ENCODE results near the gene PDZRN4. TPM values are rescaled to one million over a fixed set of nuclear protein-coding genes. Genes with fewer than 3 reads are reported as not detected.
"Not testable (repeated sequence)": the region's sequence is repeated elsewhere in the genome, so short reads cannot be mapped to it uniquely, and the experiment has no call there.

PDZRN4 gene
- not detected in 2 replicates for total RNA-seq (2014; rRNA removed; shearing (Covaris generic))
- polyA plus RNA-seq (2014; cell fraction: nucleus; rRNA removed): not detected in 2 replicates

DNA sequence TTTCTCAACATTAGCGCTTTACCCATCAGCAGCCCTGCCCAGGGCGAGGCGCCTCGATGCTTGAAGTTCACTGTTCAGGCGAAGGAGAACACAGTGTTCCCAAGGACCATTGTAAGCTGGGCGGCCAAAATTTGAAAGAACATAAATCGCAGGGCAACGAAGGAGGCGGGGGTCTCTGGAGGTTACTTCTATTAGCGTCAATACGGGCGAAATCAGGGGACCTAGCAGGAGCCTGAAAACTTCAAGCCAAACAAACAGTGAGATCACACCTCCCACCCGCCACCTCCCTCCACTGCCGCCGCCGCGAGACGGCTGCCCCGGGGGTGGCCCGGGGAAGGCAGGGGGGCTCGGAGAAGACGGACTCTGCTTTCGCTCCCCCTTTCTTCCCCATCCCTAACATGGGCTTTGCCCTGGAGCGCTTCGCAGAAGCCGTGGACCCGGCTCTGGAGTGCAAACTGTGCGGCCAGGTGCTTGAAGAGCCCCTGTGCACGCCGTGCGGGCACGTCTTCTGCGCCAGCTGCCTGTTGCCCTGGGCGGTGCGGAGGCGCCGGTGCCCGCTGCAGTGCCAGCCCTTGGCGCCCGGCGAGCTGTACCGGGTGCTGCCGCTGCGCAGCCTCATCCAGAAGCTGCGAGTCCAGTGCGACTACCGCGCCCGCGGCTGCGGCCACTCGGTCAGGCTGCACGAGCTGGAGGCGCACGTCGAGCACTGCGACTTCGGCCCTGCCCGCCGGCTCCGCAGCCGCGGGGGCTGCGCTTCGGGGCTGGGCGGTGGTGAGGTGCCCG, at the start of gene PDZRN4:
TSS of gene PDZRN4 (plus strand) at position 263 of the 783 bp plus-strand sequence.
- DNase-seq (ENCODE audit: extremely low read depth, low read depth): no peak

DNA sequence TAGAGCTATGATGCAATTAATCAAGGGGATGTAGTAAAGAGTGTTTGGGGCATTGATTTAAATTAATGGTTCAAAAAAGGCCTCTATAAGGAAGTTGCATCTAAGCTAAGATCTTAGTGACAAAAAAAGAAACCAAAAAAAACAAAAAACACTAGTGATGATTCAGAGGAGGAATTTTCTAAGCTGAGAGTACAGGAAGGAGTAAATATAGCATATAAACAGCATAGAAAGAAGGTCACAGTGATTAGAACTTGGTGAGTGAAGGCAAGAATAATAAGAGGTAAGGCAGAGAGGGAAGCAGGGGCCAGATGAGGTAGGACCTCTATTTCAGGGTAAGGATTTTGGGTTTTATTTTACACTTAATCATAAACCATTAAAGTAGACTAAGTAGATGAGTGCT, 48.0 kb upstream of the PDZRN4 start:
- no peak for DNase-seq (ENCODE audit: extremely low read depth, low read depth)

DNA sequence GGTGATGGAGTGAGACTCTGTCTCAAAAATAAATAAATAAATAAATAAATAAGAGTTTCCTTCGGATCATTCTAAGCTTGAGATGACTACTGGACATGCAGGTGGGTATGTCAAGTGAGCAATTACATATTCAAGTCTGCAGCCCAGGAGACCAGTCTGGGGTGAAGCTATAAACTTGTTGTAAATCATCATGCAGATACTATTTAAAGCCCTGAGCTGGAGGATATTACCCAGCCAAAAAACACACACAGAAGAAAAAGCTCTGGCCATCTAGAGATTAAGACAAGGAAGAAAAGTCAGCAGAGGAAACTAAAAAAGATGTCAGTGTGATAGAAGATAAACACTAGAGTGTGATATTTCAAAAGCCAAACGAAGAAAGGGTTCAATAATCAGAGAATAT, 47.0 kb upstream of the PDZRN4 start:
- DNase-seq (ENCODE audit: extremely low read depth, low read depth): no peak

DNA sequence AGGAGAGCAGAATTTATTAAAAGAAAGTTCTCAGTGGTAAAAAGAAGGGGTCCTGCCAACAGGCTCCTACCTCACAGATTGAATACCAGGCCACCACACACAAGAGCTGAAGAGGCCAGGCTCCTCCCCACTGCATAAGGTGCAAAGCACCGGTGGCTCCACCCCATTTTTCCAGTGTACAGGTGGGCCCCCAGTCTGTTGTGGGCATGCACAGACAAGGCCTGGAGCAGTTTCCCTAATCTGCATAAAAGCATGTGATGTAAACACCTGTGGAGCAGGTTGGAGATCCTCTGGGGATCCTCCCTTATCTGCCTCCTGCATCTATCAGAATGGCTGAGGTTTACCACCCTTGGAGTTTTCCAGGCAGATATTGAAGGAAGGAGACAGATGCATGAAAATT, 45.7 kb upstream of the PDZRN4 start:
- DNase-seq (ENCODE audit: extremely low read depth, low read depth): no peak

DNA sequence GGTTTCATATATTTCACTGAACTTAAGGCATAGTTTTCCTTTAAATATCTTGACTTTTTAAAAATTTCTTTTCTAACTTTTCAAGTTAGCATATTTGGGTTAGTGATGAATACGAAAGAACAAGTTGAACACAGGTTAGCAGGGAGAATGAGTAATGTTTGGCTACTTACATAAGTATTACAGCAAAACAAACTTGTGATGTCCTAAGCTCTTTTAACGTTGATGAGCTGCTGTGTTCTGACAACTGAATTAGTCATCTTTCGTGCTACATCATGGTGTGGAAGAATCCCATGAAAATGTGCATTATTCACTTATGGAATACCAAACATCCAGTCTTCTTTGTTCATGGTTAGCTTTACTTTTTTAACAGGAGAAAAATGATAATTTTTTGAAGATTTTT, 36.3 kb upstream of the PDZRN4 start:
- DNase-seq (ENCODE audit: extremely low read depth, low read depth): no peak

DNA sequence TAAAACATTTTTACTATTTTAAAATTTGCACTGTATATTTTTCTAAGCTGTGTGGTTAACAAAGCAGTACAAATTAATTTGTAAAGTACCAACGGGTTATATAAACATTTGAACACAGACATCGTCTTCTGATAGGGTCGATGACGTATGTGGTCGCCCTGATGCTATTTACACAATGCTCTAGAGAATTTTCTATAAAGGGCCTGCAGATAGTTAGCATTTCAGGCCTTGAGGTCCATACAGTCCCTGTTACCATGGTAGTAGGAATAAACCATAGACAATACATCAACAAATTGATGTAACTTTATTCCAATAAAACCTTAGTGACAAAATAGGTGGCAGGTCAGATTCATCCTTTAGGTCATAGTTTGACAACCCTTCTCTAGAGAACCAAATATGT, 25.7 kb upstream of the PDZRN4 start:
- DNase-seq (ENCODE audit: extremely low read depth, low read depth): no peak

DNA sequence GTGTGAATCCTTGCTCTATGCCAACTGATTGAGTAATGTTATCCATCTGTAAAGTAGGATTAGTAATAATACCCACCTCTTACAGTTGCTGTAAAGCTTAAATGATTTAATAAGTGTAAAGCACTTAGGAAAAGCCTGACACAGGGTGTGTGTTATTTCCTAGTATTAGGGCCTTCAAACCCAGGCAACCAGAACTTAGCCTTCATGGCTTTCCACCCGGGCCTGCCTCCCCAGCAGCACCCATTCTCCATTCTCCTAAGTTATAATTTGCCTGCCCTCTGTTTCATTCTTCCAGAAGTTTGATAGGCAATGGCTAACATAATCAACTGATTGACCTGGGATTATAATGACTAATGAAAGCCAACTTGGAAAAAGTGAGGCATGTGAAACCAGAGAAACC, 20.4 kb upstream of the PDZRN4 start:
- DNase-seq (ENCODE audit: extremely low read depth, low read depth): no peak

DNA sequence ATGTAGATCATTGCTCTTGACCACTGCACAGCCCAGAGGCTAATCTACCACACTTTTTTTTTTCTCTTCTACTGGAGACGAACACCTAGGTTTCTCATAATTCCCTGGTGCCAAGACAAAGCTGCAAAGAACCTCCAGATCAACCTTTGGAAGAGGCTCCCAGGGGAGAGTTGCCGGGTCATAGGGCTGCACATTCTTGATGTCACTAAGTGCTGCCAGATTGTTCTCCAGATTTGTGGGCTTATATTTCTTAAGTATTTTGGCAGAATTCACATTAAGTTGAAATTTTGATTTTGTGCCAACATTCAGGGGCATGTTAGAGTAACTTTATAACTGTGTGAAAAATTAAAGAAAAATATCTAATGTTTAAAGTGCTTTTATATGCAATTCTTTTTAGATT, 13.5 kb upstream of the PDZRN4 start:
- no peak for DNase-seq (ENCODE audit: extremely low read depth, low read depth)

DNA sequence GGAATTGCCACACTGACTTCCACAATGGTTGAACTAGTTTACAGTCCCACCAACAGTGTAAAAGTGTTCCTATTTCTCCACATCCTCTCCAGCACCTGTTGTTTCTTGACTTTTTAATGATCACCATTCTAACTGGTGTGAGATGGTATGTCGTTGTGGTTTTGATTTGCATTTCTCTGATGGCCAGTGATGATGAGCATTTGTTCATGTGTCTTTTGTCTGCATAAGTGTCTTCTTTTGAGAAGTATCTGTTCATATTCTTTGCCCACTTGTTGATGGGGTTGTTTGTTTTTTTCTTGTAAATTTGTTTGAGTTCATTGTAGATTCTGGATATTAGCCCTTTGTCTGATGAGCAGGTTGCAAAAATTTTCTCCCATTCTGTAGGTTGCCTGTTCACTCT, 8.6 kb upstream of the PDZRN4 start:
- DNase-seq (ENCODE audit: extremely low read depth, low read depth): not testable (repeated sequence)

DNA sequence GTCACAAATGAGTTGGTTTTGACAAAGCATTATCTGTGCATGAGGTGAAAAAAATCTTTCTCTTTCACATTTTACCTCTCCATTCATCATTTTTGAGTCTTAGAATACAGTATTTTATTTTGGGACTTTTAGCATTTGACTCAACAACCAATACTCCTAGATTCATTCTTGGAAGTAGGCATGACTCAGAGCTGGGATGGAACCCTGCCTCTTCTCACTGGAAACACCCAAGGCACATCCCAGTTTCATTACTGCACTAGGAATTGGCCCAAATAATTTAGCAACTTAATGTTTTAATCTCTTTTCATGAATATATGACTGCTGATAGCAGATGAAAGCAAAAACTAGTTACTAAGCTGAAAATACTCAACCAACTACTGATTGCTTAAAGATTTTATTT, 3.3 kb upstream of the PDZRN4 start:
- no peak for DNase-seq (ENCODE audit: extremely low read depth, low read depth)

DNA sequence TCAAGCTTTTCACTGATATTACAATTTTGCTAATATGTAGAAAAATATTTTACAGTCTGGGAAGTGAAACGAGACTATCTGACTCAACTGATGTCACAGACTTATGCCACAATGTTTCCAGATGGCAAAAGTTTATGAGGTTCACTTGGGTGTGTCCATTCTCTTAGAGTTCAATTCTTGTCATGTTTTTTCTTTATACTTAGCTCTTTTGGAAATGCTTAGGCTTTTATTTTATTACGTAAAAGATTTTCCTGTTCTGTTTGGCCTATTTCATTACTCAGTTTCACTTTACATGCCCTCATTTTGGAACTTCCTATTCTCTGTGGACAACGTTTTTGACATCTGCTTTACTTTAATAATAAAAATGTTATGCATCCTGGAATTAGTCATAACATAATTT, 2.1 kb upstream of the PDZRN4 start:
- no peak for DNase-seq (ENCODE audit: extremely low read depth, low read depth)

DNA sequence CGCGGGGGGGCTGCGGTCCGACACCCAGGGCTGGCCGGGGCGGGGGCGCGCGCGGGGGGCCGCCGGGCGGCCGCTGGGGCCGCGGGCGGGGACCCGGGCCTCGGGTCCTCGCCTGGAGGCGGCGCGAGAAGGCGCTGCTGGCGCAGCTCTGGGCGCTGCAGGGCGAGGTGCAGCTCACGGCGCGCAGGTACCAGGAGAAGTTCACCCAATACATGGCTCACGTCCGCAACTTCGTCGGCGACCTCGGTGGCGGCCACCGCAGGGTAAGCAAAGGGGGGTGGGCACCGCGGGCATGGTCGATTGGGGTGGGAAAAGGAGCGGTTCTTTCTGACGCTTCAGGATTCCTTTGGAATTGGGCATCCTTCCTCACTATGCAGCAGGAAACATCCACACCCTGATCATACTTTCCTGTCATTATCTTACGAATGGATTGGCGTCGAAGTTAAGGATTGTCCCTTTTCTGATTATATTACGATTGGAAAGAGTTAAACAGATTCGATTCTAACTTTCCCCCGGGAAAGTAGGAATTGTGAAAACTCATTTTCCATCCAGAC, 798 bp downstream of the PDZRN4 start:
- DNase-seq (ENCODE audit: extremely low read depth, low read depth): no peak

DNA sequence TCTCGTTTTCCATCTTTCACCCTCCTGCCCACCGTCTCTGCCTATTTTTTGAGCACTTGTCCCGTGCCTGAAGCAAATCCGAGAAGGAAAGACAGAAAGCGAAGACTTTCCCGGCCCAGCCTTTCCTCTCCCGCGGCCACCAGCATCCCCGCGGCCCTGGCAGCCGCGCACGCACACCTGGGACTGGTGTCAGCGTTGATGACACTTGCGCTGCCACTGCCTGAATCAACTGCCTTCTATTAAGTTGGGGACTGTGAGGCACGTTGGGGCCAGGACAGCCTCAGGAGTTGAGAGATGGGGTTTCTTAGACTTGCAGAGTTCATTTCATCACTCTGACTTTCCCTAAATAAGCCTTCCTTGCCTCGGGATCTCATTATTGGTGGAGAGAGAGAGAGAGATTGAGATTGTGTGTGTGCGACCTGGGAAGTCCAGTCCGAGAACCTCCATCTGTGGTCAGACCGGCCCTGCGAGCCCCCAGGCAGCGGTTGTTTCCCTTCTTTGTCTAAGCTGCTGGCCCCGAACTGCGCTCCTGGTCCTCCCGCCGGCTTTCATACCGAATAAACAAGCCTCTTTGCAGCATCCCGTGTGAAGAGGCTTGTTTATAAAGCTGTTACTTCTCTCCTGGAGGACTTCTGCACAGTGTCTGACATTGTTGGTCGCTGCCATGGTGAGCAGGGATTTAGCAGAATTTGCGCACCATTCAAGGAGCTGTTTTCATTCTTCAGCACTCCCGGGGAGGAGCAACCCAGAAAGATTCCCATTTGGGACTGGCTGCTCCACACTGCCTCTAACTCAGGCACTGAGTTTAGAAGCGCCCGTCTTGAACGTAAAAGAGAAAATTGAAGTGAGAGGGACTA, 1.5 kb downstream of the PDZRN4 start:
- no peak for DNase-seq (ENCODE audit: extremely low read depth, low read depth)

DNA sequence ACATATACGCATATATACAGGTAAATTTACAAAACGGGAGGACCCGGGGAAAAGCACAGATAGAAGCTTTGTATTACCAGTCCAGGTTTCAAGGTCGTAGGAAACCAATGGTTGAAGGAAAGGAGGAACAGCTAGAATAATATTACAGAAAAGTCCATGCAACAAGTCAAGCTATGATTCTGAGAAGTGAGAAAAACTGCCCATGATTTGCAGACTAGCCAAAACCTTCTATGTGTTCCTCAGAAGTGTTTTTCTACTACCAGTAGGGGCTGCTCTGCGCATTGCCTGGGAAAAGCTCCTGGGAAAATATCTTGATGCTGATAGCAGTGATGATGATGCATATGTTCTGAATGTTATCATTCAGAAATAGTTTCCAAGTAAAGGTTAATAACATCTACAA, 2.2 kb downstream of the PDZRN4 start:
- DNase-seq (ENCODE audit: extremely low read depth, low read depth): peak; percentile 9

DNA sequence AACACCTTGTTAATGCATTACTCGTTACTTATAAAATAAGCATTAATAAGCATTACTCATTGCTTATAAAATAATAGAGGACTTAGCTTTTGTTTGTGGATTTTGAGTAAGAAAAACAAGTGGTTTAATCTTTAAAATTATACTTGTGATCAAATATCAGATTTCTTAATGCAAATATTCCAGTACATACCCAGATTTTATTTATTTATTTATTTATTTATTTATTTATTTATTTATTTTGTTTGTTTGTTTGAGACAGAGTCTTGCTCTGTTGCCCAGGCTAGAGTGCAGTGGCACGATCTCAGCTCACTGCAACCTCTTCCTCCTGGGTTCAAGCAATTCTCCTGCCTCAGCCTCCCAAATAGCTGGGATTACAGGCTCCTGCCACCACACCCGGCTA, 3.4 kb downstream of the PDZRN4 start:
- not testable (repeated sequence) for DNase-seq (ENCODE audit: extremely low read depth, low read depth)

DNA sequence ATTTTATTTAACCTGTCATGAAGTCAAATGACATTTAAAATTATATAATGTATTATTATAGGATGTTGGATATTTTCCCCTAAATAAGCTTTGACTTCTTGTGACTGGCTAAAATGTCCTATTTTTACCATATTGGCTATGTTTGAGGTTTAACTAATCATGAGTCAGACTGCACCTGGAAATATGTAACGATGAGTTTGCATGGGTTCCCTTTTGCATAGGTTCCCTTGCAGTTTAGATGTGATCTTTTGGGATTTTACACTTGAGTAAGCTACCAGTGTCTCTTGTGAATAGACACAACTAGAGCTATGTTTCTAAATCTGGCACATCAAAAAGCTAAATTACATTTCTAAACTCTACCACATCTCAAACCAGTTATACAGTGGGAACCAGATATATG, 5.2 kb downstream of the PDZRN4 start:
- DNase-seq (ENCODE audit: extremely low read depth, low read depth): no peak

DNA sequence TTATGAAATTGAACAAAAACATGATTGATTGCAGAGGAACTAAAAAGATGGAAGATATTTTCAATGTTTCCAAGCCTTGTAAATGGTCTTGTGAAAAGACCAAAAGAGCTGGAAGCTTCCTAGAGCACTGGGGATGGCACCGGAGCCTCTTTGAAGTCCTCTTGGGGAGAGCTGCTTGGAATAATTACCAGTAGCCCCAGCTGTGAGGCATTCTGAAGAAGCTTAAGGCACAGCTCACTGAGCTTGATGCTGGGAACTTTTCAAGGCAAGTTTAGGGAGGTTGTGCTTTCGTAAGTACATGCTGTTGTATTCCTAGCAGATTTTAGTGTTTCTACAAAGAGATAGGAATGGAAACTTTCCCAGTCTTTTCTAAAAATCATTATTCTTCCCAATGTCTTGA, 13.9 kb downstream of the PDZRN4 start:
- no peak for DNase-seq (ENCODE audit: extremely low read depth, low read depth)

DNA sequence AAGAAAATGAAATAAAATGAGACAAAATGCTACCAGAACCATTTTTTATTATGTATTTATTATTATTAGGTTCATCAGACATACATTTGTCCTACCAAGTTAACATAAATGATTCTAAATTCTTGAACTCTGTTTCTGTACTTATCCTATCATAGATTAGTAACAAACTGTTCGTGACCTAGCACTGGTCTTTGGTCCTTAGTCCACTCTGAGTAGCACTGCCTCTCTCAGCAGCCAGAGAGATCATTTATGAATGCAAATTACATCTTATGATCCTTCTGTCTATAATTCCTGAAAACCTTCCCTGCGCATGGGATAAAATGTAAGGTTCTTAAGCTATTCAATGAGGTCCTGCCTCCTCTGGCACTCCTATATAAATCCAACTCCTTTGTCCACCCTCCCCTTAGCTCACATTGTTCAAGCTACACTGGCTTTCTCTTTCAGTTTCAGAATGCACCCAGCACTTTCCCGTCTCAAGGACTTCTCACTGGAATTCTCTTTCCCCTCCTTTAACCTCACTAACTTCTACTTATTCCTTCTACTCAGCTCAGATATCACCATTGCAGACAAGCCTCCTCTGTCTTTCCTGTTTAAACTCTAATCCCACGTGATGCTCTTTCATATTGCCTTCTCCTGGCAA, 17.1 kb downstream of the PDZRN4 start:
- DNase-seq (ENCODE audit: extremely low read depth, low read depth): no peak

DNA sequence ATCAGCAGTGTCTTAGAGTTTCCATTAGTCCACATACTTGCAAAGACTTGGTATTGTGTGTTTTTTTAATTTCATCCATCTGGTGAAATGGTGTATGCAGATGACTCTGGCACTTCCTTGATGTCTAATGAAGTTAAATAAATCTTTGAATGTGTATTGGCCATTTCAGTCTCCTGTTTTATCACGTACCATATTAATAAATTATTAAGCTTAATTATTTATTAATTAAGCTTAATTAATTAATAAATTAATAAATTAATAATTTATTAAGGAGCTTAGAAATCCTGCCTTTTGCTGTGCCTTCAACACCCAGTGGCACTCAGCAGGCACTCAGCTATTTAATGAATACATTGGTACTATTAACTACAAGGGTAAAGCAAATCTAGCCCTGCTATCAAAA, 18.2 kb downstream of the PDZRN4 start:
- DNase-seq (ENCODE audit: extremely low read depth, low read depth): no peak

DNA sequence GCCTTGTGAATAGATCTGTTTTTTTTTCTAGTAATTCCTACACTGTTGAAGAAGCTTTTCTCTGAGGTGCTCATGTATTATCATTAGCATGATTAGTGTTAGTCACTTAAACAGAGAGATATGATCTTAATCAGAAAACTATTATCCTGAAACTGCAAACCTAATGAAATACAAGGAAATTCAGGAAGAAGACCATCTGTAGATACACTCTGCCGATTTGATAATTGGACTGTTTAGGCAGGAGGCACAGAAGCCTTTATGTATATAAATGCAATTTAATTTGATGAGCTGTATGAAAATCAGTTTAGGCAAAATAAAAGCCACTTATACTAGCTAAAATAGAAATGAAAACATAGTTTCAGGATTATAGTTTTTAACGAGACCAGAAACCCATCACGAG, 23.3 kb downstream of the PDZRN4 start:
- no peak for DNase-seq (ENCODE audit: extremely low read depth, low read depth)

DNA sequence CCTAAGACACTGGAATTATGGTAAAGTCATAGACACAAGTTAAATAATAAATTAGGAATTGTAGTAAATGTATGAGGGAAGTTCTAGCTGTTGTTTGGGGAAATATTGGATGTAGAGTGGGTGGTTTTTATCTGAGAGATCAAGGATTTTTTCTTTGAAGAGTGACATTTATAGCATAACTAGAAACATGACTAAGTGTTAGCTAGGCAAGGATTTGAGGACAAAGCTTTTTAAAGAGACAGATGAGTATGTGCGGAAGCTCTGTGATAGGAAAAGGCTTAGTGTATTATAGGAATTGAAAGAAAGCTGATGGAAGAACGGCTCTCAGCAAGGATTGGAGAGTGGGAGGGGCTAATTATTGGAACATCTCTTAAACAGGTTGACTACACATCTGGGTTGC, 24.5 kb downstream of the PDZRN4 start:
- DNase-seq (ENCODE audit: extremely low read depth, low read depth): no peak
